NCI-H1694 (cell line): Measurements from ENCODE around the gene C5AR1.
"Not testable (repeated sequence)": the region's sequence is repeated elsewhere in the genome, so short reads cannot be mapped to it uniquely, and the experiment has no call there.

Experiments
- DNase-seq: peaks from one replicate; lab custom pipeline; 2025; lab: John Stamatoyannopoulos, UW

Gene C5AR1

DNA sequence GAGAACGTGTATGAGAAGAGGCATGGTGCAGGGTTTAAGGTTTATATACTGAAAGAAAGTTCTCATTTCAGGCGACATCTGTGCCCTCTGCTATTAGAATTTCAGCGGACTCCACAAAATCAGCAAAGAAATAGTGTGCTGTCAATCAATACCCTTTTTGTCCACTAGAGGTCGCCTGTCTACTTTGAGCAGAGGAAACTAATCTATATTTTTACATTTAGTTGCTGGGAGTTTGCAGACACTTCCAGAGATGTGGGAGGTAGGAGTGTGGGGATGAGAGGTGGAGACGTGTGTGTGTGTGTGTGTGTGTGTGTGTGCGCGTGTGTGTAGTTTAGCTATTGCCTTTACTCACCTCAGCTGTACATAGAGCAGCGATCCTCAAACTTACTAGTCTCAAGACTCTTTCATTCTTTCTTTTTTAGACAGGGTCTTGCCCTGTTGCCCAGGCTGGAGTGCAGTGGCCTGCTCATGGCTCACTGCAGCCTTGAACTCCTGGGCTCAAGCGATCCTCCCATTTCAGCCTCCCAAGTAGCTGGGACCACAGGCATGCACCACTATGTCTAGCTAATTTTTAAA is 25.2 kb upstream of the C5AR1 start:
- peak; percentile 75 for DNase-seq

DNA sequence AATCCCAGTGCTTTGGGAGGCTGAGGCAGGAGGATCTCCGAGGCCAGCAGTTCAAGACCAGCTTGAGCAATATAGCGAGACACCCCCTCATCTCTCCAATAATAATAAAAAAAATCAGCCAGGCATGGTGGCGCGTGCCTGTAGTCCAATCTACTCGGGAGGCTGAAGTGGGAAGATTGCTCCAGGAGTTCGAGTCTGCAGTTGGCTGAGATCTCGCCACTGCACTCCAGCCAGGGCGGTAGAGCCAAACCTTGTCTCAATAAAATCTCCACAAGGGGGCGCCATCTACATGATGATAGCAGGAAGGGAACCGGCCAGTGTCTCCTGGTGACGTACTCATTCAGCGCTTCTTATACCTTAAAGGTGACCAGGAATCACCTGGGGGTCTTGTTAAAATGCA is 13.6 kb upstream of the C5AR1 start:
- DNase-seq, result peak; percentile 90

GRCh38 chr19:47300867-47301266 is 8.8 kb upstream of the C5AR1 start:
- not testable (repeated sequence) for DNase-seq

GRCh38 chr19:47302249-47302648 is 7.4 kb upstream of the C5AR1 start:
- no peak for DNase-seq

GRCh38 chr19:47303966-47304365 is 5.7 kb upstream of the C5AR1 start:
- DNase-seq, result no peak

GRCh38 chr19:47305309-47305751 is 4.3 kb upstream of the C5AR1 start:
- DNase-seq, result peak; percentile 66

GRCh38 chr19:47306303-47306702 is 3.4 kb upstream of the C5AR1 start:
- no peak for DNase-seq

GRCh38 chr19:47309038-47309437 is 623 bp upstream of the C5AR1 start:
- DNase-seq, result no peak

DNA sequence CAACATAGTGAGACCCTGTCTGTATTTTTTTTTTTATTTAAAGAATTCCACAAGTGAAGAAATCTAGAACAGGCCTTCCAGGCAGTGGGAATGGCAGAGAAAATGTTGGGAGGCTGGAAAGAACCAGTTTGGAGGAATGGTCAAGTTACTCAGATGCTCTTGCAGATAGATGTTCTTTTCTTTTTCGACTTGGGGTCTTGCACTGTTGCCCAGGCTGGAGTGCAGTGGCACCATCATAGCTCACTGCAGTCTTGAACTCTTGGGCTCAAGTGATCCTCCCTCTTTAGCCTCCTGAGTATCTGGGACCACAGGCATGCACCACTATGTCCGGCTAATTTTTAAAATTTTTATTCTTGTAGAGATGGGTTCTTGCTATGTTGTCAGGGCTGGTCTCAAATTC is 662 bp downstream of the C5AR1 start:
- DNase-seq, result no peak

DNA sequence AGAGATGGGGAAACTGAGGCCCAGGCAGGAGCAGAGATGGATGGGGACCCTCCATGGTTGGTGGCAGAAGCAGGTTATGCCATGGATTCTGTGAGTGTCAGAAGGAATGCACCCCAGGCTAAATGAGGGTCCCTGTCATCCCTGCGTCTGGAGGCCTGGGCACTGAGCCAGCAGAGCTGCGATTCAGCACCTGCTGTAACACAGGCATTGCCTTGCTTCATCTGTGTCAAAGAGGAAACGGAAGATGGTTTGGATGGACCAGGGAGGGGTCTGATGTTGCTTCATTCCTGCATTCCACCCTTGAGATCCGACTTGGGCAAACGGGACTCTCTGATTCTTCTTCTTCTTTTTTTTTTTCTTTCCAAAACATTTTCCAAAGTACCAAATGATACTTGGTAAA is 1.2 kb downstream of the C5AR1 start:
- DNase-seq, result peak; percentile 69

- no peak for DNase-seq
These were observed 2.8 kb downstream of the C5AR1 start for GRCh38 chr19:47312366-47313006.

DNA sequence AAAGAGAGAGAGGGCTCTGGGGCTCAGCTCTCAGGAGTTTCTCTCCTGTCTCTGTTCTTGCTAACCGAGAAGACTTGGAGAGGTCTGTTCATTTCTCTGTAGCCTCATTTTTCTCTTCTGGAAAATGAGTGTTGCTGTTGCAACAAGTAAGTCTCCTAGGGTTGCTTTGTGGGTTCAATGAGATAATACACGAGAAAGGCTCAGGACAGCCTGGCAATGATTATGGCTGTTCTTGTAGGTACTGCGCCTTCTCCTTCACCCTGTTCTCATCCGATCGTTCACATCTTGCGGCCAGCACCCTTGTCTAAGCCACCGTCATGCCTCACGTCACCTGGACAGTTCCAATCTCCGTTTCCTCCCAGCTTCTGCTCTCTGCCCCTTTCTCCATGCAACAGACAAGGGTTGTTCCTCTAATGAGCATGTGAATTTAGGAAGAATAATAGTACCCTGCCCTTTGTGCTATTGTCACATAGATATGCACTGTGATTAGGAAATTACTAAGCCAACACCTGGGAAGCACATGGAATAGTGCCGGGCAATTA is 4.2 kb downstream of the C5AR1 start:
- no peak for DNase-seq

DNA sequence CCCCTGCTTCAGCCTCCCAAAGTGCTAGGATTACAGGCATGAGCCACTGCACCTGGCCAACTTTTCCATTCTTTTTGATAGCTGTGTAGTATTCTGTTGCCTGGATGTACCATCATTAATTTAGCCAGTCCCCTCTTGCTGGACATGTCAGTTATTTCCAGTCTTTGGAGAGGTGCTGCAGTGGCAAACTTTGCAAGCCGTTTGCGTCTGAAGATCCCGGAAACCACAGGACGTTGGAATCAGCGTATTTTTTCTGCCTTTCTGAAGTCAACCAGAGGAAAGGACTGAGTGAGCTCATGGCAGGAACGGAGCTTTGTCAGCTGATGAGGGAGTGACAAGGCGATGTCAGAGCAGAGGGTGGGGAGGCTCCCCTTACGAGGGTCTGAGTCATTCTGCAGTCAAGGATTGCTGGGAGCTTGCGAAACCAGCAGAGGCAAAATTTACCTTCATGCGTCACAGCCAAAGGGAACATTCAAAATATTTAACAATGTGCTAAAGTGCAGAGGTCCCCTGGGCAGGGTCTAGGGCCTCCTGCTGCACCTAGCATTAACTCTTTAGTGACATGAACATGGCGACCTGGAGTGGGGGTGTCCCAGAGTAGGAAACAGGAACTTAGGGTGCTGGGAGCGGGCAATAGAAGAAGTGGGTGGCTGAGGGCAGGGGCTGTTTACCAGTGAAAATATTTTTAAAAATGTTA is 5.6 kb downstream of the C5AR1 start:
- DNase-seq, result no peak

- DNase-seq, result no peak
These were observed 6.9 kb downstream of the C5AR1 start for GRCh38 chr19:47316513-47316912.

DNA sequence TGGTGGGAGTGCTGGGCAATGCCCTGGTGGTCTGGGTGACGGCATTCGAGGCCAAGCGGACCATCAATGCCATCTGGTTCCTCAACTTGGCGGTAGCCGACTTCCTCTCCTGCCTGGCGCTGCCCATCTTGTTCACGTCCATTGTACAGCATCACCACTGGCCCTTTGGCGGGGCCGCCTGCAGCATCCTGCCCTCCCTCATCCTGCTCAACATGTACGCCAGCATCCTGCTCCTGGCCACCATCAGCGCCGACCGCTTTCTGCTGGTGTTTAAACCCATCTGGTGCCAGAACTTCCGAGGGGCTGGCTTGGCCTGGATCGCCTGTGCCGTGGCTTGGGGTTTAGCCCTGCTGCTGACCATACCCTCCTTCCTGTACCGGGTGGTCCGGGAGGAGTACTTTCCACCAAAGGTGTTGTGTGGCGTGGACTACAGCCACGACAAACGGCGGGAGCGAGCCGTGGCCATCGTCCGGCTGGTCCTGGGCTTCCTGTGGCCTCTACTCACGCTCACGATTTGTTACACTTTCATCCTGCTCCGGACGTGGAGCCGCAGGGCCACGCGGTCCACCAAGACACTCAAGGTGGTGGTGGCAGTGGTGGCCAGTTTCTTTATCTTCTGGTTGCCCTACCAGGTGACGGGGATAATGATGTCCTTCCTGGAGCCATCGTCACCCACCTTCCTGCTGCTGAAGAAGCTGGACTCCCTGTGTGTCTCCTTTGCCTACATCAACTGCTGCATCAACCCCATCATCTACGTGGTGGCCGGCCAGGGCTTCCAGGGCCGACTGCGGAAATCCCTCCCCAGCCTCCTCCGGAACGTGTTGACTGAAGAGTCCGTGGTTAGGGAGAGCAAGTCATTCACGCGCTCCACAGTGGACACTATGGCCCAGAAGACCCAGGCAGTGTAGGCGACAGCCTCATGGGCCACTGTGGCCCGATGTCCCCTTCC is 10.5 kb downstream of the C5AR1 start:
- no peak for DNase-seq

DNA sequence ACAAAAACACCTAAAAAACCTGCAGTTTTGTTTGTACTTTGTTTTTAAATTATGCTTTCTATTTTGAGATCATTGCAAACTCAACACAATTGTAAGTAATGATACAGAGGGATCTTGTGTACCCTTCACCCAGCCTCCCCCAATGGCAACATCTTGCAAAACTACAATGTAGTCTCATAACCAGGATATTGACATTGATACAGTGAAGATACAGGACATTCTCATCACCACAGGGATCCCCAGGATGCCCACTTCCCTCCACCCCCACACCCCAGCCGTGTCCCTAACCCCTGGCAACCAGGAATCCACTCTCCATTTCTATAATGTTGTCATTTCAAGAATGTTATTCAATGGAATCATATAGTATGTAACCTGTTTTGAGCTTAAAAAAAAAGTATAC is 12.0 kb downstream of the C5AR1 start:
- DNase-seq, result no peak

DNA sequence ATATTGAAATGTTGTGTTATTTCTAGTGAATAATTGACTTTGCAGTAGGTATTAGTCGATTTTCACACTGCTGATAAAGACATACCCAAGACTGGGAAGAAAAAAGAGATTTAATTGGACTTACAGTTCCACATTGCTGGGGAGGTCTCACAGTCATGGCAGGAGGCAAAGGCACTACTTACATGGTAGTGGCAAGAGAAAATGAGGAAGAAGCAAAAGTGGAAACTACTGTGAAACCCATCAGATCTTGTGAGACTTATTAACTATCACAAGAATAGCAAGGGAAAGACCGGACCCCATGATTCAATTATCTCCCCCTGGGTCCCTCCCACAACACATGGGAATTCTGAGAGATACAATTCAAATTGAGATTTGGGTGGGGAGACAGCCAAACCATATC is 12.4 kb downstream of the C5AR1 start:
- no peak for DNase-seq

DNA sequence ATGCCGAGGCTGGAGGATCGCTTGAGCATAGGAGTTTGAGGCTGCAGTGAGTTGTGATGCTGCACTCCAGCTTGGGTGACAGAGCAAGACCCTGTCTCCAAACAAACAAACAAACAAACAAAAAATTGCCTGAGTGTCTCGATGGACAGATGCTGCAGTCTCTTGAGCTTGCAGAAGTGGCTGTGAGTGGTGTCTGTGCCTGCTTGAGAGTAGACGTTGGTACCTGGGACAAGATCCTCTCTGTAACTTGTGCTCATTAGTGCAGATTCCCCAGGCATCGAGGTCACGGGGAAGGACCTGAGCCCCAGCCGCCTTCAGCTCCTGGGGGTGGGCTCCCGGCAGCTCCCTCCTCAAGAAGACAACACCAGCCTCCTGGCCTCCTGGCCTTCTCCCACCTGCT is 13.7 kb downstream of the C5AR1 start:
- DNase-seq, result no peak

- DNase-seq, result no peak
These were observed 14.2 kb downstream of the C5AR1 start for GRCh38 chr19:47323872-47324271.

GRCh38 chr19:47324502-47324901 is 14.8 kb downstream of the C5AR1 start:
- no peak for DNase-seq

DNA sequence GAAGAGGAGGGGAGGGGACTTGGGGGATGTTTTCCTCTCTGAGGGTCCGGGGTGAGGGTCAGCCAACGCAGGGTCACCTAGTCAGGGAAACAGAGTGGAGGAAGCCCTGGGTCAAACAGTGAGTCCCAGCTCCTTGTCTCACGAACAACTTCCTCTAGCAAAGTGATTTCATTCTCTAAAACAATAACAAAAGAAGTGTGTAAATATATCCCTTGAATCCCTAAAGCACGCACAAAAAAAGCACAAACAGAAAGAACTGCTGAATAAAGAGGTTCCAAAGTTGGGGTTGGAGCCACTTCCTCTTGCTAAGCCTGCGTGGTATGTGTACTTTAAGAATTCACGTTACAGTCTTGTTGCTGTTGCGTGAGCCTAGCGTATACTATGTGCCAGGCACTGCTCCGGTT is 20.8 kb downstream of the C5AR1 start:
- DNase-seq, result no peak

GRCh38 chr19:47331490-47331889 is 21.8 kb downstream of the C5AR1 start:
- no peak for DNase-seq
